Right ventricle myocardium superior (tissue), 1 donor: Measurements from ENCODE around the gene SOCS7. TPM values are rescaled to one million over a fixed set of nuclear protein-coding genes. Genes with fewer than 3 reads are reported as not detected.

Source experiments
- ATAC-seq: fragments of 200-7000 bp; cut with Tn5 transposase; one replicate; pipeline ENCODE4 v1.9.1; 2020; ENCODE audit warnings: mild to moderate bottlenecking; ENCODE audit not compliant: poor library complexity
- DNase-seq: peaks from one replicate; pipeline ENCODE4 v3.0.0-alpha.2; 2020
- intact Hi-C: fragments of 100-400 bp; cut with DNase I; formaldehyde crosslinking; loops from one replicate; pipeline ENCODE4 v1.11.2; 2022
- long read RNA-seq: library from polyadenylated mRNA; unstranded; transcript quantifications from one replicate; pipeline ENCODE4 v2.0.0, GENCODE V29; 2021
- total RNA-seq: library from RNA; stranded (reverse); fragmentation: NEBNext Ultra II Directional; extraction: Animal tissue kit (Norgen Biotek cat#: 25700); gene quantifications from one replicate; pipeline ENCODE4 v1.2.1, GENCODE V29; 2021
- donor health status: DM: no; HTN: yes; CAD: no; lungs with severe emphysema.

SOCS7 gene, protein sequence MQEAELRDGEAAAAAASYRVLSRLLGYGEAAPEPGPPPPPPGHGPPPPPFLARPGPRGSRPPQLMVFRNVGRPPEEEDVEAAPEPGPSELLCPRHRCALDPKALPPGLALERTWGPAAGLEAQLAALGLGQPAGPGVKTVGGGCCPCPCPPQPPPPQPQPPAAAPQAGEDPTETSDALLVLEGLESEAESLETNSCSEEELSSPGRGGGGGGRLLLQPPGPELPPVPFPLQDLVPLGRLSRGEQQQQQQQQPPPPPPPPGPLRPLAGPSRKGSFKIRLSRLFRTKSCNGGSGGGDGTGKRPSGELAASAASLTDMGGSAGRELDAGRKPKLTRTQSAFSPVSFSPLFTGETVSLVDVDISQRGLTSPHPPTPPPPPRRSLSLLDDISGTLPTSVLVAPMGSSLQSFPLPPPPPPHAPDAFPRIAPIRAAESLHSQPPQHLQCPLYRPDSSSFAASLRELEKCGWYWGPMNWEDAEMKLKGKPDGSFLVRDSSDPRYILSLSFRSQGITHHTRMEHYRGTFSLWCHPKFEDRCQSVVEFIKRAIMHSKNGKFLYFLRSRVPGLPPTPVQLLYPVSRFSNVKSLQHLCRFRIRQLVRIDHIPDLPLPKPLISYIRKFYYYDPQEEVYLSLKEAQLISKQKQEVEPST
- 10.1 TPM for total RNA-seq
- long read RNA-seq, partial matches to known transcripts: 1 of 9 reads
- long read RNA-seq, other reads (novel, unspliced or antisense): 8 of 9 reads

DNA sequence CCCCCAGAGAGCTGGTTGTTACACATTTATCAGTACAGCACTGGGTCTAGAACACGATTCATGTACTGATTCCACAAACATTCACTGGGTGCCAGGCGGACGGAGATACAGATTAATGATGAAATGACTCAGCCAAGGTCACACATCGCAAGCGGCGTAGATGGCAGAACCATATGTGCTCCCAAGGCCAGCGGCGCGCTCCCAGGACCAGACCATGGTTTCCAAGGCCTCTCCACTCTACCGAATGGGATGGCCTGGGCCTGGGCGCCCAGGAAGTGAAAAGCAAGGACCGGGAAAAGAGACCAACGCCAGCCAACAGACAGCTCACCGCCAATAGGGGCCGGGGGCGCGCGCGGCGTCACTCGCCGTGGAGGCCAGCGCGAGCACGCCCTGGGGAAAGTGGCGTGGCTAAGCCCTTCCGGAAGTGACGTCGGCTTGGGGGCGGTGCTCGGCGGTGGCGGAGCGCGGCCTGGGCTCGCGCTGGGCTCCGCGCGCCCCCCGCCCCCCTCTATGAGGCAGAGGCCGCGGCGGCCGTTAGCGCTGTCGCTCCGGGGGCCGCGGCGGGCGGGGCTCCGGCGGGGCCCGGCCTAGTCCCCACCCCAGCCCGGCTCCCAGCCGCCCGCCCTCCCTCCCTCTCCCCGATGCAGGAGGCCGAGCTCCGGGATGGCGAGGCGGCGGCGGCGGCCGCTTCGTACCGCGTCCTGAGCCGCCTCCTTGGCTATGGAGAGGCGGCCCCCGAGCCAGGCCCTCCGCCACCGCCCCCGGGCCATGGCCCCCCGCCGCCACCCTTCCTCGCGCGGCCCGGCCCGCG lies at the start of gene SOCS7:
SOCS7 (plus strand) TSS at position 433 of the 811 bp plus-strand sequence; CDS start at position 642, 209 bp downstream.
- intact Hi-C loops: no loop called here
- DNase-seq (peak; percentile 97), ATAC-seq (peak; percentile 97)

DNA sequence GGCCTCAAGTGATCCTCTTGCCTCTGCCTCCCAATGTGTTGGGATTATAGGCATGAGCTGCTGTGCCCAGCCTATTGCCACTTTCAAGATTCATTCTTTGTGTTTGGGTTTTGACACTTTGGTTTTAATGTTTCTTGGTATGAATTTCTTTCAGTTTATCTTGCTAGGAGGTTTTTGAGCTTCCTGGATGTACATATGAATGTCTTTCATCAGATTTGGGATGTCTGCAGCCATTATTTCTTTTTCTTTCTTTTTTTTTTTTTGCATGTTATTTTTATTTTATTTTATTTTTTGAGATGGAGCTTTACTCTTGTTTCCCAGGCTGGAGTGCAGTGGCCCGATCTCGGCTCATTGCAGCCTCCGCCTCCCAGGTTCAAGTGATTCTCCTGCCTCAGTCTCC lies 36.1 kb upstream of the SOCS7 start:
- ATAC-seq (no peak), DNase-seq (no peak)
- intact Hi-C loops: no loop called here

DNA sequence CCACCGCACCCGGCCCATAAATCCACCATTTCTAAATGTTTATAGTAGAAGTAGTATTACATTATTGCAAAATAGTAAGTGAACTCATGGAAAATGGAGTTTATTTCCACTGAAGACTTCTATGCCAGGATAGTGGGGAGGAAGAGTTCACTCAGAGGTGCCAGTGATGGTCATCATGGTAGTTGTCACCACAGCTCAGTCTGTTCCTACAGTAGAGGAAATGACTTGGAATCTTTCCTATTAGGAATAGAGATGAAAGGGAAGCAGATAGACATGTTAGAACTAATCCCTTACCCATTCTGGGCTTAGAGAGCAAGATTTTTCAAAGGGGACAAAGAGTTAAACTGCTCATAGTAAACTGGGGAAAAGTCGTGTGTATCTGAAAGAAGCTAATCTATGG lies 34.6 kb upstream of the SOCS7 start:
- no peak for ATAC-seq
- intact Hi-C loops: no loop called here
- no peak for DNase-seq

DNA sequence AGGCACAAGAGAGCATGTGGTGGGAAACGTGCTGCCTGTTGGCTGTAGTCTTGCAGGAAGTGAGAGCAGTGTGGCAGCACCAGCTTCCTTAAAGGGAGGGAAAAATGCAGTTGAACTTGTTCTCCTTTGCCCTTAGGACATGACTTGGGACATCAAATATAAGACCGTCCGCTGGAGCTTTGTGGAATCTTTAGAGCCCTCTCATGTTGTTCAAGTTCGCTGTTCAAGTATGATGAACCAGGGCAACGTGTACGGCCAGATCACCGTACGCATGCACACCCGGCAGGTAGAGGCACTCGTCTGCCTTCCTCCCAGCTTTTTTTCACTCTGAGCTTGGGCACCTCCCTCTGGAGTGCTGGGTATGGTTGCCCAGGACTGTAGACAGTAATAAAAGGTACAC lies 31.2 kb upstream of the SOCS7 start:
- intact Hi-C loops: no loop called here
- no peak for DNase-seq
- ATAC-seq: no peak

DNA sequence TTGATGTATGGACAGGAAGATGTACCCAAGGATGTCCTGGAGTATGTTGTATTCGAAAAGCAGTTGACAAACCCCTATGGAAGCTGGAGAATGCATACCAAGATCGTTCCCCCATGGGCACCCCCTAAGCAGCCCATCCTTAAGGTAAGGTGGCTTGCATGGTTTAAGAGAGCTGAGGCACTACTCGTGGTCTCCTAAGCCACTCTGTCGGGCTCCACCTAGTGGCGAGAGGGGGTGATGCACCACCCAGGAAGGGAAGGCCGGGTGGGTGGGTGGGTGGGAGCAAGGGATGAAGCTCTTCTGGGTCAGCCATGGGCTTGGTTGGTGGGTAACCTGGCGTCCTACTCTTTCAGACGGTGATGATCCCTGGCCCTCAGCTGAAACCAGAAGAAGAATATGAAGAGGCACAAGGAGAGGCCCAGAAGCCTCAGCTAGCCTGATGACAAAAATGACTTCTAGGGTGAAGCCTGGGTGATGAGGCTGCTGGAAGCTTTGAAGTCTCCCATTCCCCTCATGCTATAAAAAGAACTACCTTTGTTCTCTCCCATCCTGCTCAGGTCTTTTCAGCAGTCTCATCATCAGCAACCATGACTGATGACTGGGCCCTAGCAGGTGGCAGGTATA lies 29.4 kb upstream of the SOCS7 start:
- intact Hi-C loops: no loop called here
- DNase-seq: peak; percentile 74
- ATAC-seq: peak; percentile 72

DNA sequence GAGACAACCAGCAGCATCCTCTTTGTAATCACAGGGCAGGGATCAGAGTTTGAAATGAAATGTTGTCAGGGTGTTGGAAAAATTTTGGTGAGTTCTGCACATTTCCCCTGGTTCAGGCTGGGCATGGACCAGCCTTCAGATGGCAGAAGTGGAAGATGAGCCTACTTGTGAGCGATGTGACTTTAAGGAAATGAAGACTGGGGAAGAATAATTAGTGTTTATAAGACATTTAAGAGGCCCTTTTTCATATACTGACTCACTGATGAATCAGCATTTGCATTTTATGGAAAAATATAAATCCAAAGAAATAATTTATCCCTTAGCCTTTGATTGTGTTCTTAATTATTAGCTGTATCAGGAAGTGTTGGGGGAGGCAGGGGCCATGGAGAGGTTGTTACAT lies 28.7 kb upstream of the SOCS7 start:
- ATAC-seq (no peak), DNase-seq (no peak)
- intact Hi-C loops: no loop called here

DNA sequence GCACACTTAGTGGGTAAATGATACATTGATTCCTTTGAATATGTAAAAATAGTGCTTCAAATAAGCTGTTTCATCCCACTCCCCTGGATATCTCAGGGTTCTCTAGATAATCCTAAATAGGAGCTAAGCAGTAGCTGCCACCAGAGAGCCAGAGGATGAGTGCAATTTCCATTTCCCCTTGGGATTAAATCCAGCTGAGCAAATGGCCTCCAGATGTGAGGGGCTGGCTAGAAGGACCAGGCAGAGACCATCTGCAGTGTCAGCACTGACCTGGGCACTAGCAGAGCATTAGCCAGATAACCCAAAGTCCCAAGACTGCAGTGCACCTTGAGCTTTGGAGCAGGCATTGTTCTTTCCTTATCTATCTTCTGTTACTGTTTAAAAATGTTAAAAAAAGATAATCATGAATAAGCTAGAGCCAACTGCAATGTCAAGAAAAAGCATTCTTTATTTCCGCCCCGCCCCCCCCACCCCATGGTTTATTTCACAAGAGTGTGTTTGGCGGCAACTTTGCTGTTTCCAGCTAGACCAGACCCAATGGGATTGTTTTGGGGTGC lies 27.4 kb upstream of the SOCS7 start:
- intact Hi-C loops: no loop called here
- DNase-seq: no peak
- ATAC-seq: no peak

DNA sequence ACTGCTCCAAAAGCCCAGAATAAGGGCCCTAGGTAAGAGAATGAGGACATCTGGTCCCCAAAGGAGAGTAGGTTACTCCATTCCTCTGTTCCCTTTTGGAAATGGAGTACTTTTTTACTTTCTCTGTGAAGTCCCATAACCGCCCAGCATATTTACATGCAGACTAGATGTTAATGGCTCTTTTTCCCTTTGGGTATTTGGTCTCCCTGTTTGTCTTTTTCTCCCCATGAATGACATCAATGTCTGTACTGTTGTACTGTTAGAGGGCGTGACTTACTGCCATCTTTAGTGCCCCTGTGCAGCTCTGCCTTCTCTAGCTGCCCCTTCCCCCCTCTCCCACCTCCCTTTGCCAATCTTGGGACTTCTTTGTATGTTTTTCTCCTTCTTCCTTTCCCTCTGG lies 26.9 kb upstream of the SOCS7 start:
- ATAC-seq: no peak
- intact Hi-C loops: no loop called here

DNA sequence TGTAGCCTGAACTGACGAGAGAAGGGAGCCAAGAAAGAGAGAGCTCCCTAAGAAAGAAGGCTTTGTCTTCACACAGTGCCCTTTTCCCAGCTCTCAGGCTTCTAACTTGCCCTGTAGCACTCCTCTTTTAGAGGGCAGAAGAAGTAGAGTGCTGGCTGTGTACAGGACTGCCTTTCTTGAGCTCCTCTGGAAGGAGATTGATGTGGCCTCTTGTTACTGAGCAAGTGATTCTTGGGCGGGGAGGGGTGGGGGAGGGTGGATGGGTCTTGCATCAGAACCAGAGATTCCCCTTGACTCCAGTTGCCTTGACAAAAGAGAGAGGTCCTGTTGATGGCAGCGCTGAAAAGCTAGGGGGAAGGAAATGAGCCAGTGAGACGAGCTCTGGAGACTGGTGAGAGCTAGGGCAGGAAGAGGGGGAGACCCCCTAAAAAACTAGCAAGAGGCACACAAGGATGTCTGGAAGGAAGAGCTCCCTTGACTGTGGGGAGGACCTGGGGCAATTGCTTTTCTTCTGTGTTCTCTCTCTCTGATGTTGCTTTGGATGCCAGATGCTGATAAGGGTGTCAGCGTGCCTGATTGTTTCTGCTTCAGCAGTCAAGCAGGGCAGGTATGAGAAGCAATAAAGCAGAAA lies 26.3 kb upstream of the SOCS7 start:
- DNase-seq (no peak), ATAC-seq (no peak)
- intact Hi-C loops: no loop called here

More for the DNA sequence above, 26.9 kb upstream of the SOCS7 start:
- no peak for DNase-seq

DNA sequence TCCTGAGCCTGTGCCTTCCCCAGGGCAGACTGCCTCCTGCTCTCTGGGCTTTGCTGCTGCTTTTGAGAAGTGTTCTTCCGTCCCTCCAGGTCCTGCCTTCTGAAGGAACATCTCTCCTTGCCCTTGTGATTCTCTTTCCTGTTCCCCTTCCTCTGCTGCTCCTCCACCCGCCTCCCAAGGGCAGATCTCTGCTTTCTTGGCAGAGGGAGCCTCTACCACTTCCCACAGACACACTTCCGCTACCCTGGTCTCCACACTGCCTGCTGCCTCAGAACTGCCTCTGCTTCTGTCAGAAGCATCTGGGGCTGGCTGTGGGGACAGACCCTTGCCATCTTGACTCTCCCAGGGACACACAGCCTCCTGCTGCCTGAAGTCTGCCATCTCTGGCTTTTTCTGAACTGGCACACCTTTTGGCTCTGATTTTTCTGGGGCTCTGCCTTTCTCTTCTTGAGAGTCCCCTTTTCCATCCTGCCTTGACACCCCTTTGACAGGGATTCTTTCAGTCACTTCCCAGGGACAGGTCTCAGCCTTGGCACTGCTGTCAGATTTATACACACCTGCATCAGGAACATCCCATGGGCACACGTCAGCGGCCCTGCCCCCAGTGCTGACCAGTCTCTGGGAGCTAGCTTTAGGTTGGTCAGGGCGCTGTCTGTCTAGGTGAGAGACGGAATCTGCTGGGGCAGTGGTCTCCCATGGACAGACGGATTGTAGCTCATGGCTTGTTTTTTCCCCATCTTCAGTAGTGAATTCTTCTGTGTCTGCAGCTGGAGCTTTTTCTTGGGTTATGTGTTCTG lies 24.4 kb upstream of the SOCS7 start:
- ATAC-seq (peak; percentile 46), DNase-seq (no peak)
- intact Hi-C loops: no loop called here

DNA sequence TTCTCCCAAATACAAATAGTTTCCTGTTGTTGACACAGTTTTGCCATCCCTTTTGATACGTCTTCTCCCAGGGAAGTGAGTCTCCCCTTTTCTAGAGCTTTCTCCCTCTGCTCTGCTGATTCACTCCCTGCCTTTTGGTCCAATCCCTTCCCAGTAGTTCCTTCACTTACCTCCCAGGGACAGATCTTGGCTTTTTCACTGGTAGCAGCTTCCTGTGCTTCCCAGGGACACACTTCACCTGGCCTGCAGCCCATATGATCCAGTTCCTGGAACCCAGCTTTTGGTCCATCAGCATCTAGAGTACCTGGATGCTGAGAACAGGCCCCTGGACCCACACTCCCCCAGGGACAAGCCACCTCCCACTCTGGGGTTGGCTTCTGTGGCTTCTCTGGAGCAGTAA lies 23.7 kb upstream of the SOCS7 start:
- intact Hi-C loops: no loop called here
- DNase-seq: no peak
- no peak for ATAC-seq

DNA sequence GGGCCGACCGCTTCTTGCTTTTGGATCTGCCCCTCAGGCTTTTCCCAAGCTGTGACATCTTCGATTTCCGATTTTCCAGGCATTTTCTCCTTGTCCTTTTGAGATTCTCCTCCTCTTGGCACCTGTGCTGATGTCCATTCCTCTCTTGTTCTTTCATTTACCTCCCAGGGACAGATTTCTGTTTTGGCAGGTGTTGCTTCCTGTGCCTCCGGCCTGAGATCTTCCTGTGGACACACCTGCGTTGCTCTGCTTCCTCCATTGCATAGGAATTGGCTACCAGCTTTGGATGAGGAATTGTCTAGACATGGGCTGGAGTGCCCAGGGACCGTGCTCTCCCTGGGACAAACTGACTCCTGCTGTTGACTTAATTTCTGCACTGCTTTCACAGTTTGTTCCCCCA lies 23.0 kb upstream of the SOCS7 start:
- intact Hi-C loops: no loop called here
- DNase-seq: no peak
- ATAC-seq: no peak

DNA sequence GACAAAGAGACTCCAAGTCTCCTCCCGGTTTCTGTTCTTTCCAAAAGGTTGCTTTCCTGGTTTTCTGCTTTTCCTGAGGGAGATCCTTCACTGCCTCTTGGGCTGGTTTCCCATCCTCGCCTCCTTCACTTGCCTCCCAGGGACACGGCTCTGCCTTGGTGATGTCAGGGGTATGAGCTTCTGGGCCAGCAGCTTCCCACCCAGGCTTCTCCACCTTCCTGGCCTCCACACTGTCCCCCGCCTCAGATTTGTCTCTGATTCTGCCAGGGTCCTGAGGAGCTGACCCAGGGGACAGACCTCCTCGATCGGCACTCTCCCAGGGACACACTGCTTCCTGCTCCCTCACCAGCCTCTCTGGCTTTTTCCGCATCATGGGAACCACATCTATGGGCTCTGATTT lies 22.4 kb upstream of the SOCS7 start:
- DNase-seq (no peak), ATAC-seq (no peak)
- intact Hi-C loops: no loop called here

DNA sequence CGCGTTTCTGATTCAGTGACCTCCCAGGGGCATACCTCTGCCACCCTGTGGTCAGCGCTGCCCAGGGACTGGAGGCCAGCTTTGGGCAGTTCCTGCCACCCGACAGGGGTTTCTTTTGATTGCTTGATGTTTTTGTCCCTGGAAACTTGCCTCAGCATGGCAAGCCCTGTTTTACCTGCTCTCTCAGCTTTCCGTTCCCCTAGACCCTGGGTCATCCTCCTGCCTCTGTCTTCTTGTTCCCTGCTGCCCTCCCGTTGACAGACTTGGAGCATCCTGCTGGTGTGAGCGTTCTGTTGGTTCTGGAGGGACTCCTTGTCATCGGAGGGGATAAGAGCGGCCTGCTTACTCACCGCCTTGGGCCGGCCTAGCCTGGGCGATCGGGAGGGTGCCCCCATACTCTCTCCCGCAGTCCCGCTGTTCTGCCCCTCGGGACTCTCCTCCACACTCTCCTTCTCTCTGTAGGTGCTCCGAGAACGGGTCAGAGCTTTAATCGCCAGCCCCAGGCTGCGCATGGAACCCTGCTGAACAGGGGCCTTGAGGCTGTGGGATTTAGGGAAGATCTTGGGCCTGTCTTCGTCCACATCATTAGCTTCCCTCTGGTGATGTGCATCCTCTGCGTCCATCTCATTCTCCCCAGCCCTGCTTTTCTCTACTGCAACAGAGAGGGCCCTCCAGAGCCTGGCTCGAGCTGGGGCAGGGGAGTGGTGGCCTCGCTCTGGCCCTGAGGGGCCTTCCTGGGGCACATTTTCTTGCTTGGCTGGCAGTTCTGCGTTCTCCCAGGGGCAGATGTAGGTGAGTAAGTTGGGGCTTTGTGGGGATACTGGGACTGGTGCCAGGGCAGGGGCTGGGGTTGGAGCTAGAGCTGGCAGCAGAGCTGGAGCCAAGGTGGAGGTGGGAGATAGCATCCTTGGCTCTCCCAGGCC lies 21.6 kb upstream of the SOCS7 start:
- intact Hi-C loops: no loop called here
- no peak for DNase-seq
- no peak for ATAC-seq

DNA sequence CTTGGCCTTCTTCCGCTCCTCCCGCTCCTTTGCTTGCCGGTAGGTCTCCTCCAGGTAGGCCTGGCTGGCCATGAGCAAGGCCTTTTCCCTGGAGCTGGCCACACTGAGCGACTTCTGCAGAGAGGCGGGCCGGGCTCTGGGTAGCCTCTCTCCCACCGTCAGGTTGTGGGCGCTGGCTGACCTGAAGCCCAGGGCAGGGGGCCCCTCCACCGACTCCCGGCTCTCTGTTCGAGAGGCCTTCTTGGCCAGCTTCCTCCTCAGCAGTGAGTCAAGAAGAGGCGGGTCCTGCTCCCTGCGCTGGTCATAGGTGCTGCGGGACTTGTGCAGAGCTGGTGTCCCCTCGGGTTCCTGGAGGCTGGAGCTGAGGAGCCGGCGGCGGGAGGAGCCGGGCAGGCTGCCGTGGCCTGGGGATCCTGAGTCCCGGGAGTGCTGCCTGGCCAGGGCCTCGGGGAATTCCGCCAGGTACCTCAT lies 20.7 kb upstream of the SOCS7 start:
- intact Hi-C loops: no loop called here
- no peak for DNase-seq
- no peak for ATAC-seq

DNA sequence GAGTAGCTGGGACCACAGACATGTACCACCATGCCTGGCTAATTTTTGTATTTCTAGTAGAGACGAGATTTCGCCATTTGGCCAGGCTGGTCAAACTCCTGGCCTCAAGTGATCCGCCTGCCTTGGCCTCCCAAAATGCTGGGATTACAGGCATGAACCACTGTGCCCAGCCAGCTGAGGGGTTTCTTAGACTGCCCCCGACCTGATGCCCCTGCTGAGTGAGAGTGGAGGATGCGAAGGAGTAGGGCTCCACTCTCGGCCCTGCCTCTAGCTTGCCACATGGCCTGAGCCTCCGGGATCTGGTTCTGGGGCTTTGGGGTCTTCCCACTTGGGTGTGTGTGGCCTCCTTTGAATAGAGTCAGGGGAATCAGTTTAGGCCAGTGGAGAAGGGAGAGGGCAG lies 18.9 kb upstream of the SOCS7 start:
- no peak for DNase-seq
- intact Hi-C loops: no loop called here
- ATAC-seq: no peak
